Activated CD8-positive, alpha-beta T cell treated with anti-CD3 and anti-CD28 coated beads, Interleukin-2, amount 10 ng/mL, durations not matched to agents 7 days and 5 days (primary cell): Measurements from ENCODE around the gene GPR101. TPM values are rescaled to one million over a fixed set of nuclear protein-coding genes. Genes with fewer than 3 reads are reported as not detected.

Experiments
- total RNA-seq, 2 experiments: library from RNA; stranded (reverse); gene quantifications; one replicate each; pipeline ENCODE4 v1.2.3, GENCODE V29; 2021

The GPR101 gene
- total RNA-seq, 2 experiments from 2014 or later = not detected

Other genes starting within 250 kb of the GPR101 start
- gene RBMX, start 153.3 kb downstream of the GPR101 start, total RNA-seq = 100 to 1,000 TPM; 265 to 276 TPM